B cell (primary cell): ENCODE results near the gene MEF2B.

Experiments
- EZH2 ChIP-seq: IDR thresholded peaks from 2 replicates; pipeline ENCODE4 v1.6.1; 2012; ENCODE audit warnings: borderline replicate concordance, low read depth, mild to moderate bottlenecking, moderate library complexity, low read length; ENCODE audit not compliant: insufficient read depth, poor library complexity, severe bottlenecking
- TF ChIP-seq, protein P1 (sequence below): fragments of 200-600 bp; IDR thresholded peaks from one replicate; pipeline ENCODE4 v1.8.0; 2022; ENCODE audit warnings: antibody characterized with exemption, mild to moderate bottlenecking

DNA sequence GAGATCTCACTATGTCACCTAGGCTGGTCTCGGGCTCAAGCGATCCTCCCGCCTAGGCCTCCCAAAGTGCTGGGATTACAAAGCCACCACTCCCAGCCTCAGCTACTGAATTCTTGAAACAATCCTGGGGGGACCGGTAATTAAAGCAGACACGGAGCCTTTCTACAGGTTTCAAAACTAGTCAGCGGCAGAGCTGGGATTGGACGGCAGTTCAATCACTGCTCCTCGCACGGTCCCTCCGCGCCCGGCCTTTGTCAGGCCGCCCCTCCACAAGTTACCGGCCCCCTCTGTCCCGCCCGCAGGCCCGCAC is 21.7 kb upstream of the MEF2B start:
- TF ChIP-seq, protein P1, sequence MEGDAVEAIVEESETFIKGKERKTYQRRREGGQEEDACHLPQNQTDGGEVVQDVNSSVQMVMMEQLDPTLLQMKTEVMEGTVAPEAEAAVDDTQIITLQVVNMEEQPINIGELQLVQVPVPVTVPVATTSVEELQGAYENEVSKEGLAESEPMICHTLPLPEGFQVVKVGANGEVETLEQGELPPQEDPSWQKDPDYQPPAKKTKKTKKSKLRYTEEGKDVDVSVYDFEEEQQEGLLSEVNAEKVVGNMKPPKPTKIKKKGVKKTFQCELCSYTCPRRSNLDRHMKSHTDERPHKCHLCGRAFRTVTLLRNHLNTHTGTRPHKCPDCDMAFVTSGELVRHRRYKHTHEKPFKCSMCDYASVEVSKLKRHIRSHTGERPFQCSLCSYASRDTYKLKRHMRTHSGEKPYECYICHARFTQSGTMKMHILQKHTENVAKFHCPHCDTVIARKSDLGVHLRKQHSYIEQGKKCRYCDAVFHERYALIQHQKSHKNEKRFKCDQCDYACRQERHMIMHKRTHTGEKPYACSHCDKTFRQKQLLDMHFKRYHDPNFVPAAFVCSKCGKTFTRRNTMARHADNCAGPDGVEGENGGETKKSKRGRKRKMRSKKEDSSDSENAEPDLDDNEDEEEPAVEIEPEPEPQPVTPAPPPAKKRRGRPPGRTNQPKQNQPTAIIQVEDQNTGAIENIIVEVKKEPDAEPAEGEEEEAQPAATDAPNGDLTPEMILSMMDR, result no peak
- no peak for TF ChIP-seq EZH2
